WERI-Rb-1 (cell line): ENCODE data around the gene BLOC1S4.

Experiments
- DNase-seq: peaks from one replicate; pipeline ENCODE4 v3.0.0-alpha.2; 2020
- H3K27ac ChIP-seq: fragments of 250-450 bp; sonication (Bioruptor Pico); 2 replicates; pipeline ENCODE4 v1.5.1; 2020; ENCODE audit warnings: mild to moderate bottlenecking, moderate library complexity
- H3K27me3 ChIP-seq: fragments of 250-450 bp; sonication (Bioruptor Pico); 2 replicates; pipeline ENCODE4 v1.5.1; 2021; ENCODE audit warnings: mild to moderate bottlenecking, low read depth, moderate library complexity; ENCODE audit not compliant: insufficient read depth, severe bottlenecking
- H3K36me3 ChIP-seq: fragments of 250-450 bp; sonication (Bioruptor Pico); 2 replicates; pipeline ENCODE4 v1.5.1; 2020; ENCODE audit warnings: mild to moderate bottlenecking, moderate library complexity
- H3K4me3 ChIP-seq: 2 replicates; pipeline ENCODE4 v1.5.1; 2011; ENCODE audit warnings: low read depth, mild to moderate bottlenecking, control low read depth, low read length
- H3K9me3 ChIP-seq: fragments of 250-450 bp; sonication (Bioruptor Pico); 2 replicates; pipeline ENCODE4 v1.5.1; 2021; ENCODE audit warnings: mild to moderate bottlenecking, moderate library complexity; ENCODE audit not compliant: severe bottlenecking
- TF ChIP-seq, protein P1 (sequence below): IDR thresholded peaks from 2 replicates; pipeline ENCODE4 v1.5.1; 2011; ENCODE audit warnings: low read depth, mild to moderate bottlenecking, control low read depth, inconsistent platforms, low read length

BLOC1S4 gene

DNA sequence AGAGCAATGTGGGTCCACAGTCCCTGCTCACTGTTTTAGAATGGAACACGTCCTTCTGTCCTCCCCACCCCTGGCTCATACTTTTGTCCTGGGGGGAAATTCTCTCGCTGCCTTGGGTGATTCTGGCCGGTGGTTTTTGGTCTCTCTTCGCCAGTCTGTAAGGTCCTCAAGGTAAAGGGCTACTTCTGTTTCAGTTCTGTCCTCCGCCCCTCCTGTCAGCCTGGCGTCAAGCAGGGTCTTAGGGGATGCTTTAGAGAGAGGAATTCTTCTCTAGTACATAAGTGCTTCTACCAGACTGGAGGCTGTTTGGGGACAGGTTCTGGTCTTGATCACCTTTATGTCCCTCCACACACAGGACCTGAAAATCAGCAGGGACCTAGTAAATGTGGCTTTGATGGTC lies 5.7 kb upstream of the BLOC1S4 start:
- peak overlapping the region; percentile 56 for H3K27ac ChIP-seq
- DNase-seq, result no peak
- TF ChIP-seq, protein P1, sequence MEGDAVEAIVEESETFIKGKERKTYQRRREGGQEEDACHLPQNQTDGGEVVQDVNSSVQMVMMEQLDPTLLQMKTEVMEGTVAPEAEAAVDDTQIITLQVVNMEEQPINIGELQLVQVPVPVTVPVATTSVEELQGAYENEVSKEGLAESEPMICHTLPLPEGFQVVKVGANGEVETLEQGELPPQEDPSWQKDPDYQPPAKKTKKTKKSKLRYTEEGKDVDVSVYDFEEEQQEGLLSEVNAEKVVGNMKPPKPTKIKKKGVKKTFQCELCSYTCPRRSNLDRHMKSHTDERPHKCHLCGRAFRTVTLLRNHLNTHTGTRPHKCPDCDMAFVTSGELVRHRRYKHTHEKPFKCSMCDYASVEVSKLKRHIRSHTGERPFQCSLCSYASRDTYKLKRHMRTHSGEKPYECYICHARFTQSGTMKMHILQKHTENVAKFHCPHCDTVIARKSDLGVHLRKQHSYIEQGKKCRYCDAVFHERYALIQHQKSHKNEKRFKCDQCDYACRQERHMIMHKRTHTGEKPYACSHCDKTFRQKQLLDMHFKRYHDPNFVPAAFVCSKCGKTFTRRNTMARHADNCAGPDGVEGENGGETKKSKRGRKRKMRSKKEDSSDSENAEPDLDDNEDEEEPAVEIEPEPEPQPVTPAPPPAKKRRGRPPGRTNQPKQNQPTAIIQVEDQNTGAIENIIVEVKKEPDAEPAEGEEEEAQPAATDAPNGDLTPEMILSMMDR, result no peak
- peak overlapping the region; percentile 88 for H3K4me3 ChIP-seq
- peaks cover 26% of the 10 kb centered on the region for H3K36me3 ChIP-seq
- no peaks in the 10 kb centered on the region for H3K9me3 ChIP-seq
- no peaks in the 10 kb centered on the region for H3K27me3 ChIP-seq

DNA sequence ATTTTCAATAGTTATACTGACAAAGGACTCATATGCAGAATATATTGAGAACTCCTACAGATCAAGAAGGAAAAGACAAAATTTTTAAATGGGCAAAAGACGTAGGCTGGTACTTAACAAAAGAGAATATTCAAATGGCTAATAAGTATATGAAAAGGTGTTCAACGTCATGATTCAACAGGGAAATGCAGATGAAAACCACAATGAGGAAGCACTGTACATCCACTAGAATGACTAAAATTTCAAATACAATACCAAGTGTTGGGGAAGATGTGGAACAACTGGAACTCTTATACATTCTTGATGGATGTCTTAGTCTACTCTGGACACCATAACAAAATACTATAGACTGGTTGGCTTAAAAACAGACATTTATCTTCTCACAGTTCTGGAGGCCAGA lies 5.0 kb upstream of the BLOC1S4 start:
- H3K36me3 ChIP-seq, result peaks cover 22% of the 10 kb centered on the region
- TF ChIP-seq, protein P1, result no peak
- H3K27ac ChIP-seq, result no peak overlapping the region
- no peak for DNase-seq
- no peak overlapping the region for H3K4me3 ChIP-seq
- H3K9me3 ChIP-seq, result no peaks in the 10 kb centered on the region
- no peaks in the 10 kb centered on the region for H3K27me3 ChIP-seq

DNA sequence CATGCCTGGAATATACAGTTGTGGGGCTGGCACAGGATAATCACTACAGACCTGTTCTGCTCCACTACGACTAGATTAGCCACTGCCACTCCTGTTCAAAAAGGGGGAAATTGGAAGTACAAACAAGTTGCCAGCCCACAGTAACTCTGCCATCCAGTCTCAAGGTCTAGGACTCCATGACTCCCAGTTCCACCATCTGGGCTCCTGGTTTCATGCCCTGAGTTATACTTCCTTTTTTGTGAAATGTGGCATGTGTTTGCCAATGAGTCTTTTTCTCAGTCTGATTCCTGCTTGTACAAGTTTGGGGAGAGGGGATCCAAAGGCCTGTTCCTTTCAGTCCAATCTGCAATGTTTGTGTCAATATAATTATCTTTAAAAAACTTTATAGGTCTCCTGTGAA lies 1.0 kb upstream of the BLOC1S4 start:
- peak overlapping the region; percentile 70 for H3K27ac ChIP-seq
- H3K9me3 ChIP-seq, result no peaks in the 10 kb centered on the region
- DNase-seq, result no peak
- H3K4me3 ChIP-seq, result peak overlapping the region; percentile 90
- H3K36me3 ChIP-seq, result no peaks in the 10 kb centered on the region; the same call in 1 of the 2 replicates
- TF ChIP-seq, protein P1, result no peak
- no peaks in the 10 kb centered on the region for H3K27me3 ChIP-seq

DNA sequence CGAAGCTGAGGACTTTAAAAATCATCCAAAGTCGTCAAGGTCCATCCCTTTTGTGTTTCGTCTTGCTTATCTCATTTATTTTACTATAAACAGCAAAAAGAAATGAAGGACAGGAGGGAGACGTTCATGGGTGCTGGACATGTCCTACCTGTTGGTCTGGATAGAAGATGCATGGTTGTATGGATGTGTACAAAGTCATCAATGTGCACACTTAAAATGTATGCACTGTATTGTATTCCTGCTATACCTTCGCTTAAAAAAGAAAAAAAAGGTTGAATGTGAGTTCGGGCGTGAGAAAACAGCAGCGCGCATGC lies 313 bp upstream of the BLOC1S4 start:
- DNase-seq, result no peak
- no peaks in the 10 kb centered on the region; the same call in 1 of the 2 replicates for H3K36me3 ChIP-seq
- peak overlapping the region; percentile 90 for H3K4me3 ChIP-seq
- H3K9me3 ChIP-seq, result no peaks in the 10 kb centered on the region
- peak overlapping the region; percentile 81 for H3K27ac ChIP-seq
- no peaks in the 10 kb centered on the region for H3K27me3 ChIP-seq
- TF ChIP-seq, protein P1, result no peak

DNA sequence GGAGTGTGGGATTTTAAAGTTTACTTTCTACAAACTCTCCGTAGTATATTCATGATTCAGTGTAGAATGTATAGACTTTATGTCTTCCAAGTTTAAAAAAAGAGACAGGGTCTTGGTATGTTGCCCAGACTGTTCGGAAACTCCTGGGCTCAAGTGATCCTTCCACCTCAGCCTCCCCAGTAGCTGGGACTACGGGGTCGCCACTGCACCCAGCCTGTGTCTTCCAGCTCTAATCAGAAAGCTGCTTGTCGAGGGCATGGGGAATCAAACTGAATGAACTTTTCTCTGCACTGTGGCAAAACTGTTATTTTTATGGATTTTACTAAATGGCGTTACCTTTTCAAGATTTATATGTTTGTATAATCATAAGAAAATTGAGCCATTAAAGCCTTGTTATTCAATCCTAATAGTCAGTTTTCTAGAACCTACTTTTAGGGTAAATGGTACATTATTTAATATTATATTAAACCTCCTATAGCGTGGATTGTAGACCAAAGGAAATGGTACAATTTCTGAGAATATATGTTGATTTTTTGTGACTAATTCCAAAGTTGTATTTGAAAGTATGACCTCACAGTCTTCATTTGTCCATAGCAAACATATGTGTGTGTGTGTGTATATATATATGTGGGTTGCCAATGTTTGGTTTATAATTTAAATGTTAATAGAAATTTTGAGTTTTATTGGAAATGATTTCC lies 1.1 kb downstream of the BLOC1S4 start:
- no peaks in the 10 kb centered on the region for H3K9me3 ChIP-seq
- no peaks in the 10 kb centered on the region for H3K27me3 ChIP-seq
- TF ChIP-seq, protein P1, result no peak
- peak overlapping the region; percentile 81 for H3K27ac ChIP-seq
- H3K36me3 ChIP-seq, result no peaks in the 10 kb centered on the region; the same call in 1 of the 2 replicates
- peak overlapping the region; percentile 90 for H3K4me3 ChIP-seq
- no peak for DNase-seq

DNA sequence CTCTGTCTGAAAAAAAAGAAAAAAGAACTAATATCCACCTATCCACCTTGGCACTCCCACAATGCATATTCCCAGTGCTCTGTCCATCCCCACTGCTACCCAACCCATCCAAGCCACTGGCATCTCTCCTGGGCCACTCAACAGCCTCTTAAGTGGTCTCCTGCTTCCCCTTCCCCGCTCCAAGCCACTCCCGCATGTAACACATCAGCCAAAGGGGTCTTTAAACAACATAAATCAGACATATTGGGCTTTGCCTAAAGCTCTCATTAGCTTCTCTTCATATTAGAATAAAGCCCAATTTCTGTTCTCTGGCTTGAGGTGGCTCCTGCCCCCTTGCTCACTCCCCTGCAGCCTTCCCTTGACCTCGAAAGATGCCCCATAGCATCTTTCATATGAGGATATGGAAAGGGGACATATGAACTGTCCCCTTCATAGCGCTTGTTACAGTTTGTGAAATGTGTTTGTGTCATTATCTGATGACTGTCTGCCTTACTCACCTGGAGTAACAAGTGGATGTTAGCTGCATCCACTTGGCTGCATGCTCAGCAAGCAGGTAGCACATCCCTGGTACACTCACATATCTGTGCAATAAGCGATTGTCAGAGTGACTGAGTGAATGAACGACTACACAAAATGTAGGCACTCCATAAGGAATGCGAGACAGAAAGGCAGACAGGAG lies 3.1 kb downstream of the BLOC1S4 start:
- H3K27me3 ChIP-seq, result no peaks in the 10 kb centered on the region
- no peak overlapping the region for H3K4me3 ChIP-seq
- no peak for DNase-seq
- no peaks in the 10 kb centered on the region; the same call in 1 of the 2 replicates for H3K36me3 ChIP-seq
- TF ChIP-seq, protein P1, result no peak
- no peaks in the 10 kb centered on the region for H3K9me3 ChIP-seq
- no peak overlapping the region for H3K27ac ChIP-seq
